Midbrain (tissue), 1 donor: ENCODE measurements around the gene RESF1.

Source experiments
- DNase-seq: peaks from one replicate; lab custom pipeline; 2025; lab: John Stamatoyannopoulos, UW

Gene RESF1

DNA sequence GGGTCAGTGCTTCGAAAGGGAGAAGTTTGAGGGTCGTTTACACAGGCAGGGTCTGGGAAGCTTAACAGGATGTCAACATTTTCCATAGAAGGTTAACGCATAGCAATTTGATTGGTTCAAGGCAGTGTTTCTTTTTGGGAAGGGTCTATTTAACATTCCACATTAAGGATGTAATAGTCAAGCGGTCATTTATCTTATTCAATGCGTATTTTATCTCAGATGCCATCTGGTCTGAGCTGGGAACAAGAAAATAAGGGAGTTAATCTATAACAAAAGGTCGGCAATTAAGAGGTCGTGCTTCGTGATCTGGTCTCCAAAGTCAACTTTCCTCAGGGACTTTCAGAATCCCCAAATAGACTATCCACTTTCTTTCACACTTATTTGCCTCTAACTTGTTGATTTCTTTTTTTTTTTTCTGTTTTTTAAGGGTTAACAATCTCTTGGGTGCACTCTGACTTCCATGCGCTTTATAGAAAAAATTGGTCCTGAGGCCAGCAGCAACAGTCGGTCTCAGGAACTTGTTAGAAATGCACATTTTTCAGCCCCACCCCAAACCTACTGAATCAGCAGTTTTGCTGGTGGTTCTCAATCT is 550 bp upstream of the RESF1 start:
- DNase-seq, result no peak

DNA sequence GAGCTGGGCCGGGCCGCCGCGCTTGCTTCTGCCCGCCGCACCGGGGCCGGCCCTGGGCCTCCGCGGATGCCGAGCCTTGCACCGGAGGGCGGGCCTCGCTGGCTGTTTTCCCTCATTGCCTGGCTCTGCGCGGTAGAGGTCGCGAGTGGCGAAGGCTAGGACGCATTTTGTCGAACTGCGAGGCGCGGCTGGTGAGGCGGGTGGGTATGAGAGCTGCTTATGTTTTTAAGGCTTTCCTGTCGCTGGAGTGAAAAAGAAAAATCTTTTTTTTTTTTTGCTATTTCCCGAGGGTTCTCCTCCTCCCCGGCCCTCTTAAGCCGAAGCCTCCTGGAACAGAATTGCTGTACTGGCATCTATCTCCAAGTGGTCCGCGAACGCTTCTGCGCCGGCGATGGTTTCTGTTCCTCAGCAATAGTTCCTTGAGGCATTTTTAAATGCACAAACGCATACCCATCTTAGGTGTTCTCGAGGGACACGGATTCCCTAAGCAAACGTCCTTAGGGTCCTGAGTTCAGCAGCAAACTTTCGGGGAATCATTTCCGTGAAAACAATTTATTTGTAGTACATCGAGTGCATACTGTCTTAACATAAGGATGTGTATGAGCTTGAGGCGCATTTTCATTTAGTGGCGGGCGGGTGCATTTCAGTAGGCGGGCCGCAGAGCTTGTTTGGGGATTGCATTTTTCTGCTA is 631 bp downstream of the RESF1 start:
- peak; percentile 79 for DNase-seq

DNA sequence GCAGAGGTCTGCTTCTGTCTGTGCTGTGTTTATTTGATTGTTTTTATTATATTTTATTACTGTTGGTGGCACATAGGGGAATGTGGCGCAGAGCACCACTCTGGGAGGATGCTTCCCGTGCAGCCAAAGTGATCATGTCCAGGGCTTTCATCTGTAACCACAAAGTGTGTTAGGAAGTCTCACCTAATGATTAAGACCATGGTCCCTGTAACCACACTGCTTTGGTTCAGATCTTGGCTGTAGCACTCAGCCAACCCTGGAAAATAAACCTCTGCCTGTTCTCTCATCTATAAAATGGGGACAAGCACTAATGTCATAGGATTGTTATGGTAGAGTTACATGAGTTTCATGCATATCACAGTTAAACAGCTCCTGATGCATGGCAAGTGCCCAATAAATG is 1.9 kb downstream of the RESF1 start:
- DNase-seq, result no peak

GRCh38 chr12:31962076-31962475 is 2.9 kb downstream of the RESF1 start:
- no peak for DNase-seq

GRCh38 chr12:31964280-31964679 is 5.1 kb downstream of the RESF1 start:
- DNase-seq, result no peak

DNA sequence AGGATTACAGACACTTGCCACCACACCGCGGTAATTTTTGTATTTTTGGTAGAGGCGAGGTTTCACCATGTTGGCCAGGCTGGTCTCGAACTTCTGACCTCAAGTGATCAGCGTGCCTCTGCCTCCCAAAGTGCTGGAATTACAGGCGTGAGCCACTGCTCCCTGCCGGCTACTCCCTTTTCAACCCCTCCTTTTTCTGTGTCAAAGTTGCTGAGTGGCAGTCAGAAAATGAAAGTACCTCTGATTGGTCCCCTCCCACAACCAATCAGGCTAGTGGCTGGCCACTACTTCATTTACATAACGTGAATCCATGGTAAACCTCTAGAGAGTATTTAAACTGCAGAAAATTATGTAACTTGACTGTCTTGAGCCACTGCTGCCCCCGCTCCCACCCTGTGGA is 5.9 kb downstream of the RESF1 start:
- DNase-seq, result no peak

DNA sequence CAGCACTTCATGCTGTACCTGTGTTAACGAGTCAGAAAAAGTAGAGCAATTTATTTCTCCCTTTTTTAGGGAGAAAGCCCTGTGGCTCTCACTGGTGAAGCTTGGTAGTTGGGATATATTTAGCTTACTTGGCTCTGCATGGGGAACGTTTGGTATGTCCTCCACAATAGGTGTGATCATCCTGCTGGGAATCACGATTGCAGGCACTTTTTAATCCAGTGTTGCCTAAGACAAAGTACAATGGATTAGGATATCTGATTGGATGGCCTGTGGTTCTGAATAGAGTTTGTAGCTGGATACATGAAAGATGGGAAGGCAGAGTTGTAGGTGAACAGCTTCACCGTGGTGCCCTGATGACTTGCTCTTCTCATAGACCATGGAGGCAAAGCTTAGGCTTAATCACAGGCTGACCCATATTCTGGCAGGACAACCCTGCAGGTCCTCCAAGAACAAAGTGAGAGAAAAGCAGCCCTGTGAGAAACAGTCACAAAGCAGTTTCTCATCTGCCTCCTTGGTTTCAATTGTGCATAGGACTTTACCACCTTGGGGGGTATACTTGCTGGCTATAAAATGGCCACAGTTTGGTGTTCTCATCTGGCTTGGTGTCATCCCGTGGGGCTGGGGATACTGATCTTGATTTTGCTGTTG is 7.5 kb downstream of the RESF1 start:
- DNase-seq, result no peak

- DNase-seq, result no peak
Measured at GRCh38 chr12:31967539-31967938, 8.3 kb downstream of the RESF1 start.

DNA sequence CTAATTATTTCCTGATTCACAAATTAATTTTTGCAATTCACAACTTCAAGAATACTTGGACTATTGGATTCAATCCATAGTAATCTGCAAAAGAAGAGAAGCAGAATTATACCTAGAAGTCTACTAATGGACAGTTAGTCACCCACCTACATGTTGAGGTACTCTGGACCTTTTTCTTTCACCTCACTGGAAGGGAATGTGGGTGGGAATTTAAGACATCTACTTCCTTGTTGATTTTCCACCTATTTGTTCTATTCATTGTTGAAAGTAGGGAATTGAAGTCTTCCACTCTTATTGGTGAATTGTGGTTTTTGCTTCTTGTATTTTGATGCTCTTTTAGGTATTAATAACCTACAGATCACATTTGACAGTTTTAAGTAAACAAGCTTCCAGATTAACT is 11.0 kb downstream of the RESF1 start:
- no peak for DNase-seq

- no peak for DNase-seq
Measured at GRCh38 chr12:31973818-31974217, 14.6 kb downstream of the RESF1 start.

DNA sequence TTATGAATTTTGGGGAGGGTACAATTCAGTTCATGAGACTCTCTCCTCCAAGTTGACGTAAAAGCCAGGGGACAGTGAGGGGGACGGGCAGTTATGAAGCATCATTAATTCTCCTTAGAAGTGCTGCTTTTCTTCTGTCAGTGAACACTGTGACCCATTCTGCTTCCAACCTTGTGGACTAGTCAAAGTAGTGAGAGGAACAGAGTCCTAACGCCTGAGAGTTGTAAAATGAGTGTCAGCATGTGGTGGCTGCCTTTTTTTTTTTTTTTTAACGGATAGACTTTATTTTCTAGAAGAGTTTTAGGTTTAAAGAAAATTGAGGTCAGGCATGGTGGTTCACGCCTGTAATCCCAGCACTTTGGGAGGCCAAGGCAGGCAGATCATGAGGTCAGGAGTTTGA is 15.5 kb downstream of the RESF1 start:
- DNase-seq, result no peak

DNA sequence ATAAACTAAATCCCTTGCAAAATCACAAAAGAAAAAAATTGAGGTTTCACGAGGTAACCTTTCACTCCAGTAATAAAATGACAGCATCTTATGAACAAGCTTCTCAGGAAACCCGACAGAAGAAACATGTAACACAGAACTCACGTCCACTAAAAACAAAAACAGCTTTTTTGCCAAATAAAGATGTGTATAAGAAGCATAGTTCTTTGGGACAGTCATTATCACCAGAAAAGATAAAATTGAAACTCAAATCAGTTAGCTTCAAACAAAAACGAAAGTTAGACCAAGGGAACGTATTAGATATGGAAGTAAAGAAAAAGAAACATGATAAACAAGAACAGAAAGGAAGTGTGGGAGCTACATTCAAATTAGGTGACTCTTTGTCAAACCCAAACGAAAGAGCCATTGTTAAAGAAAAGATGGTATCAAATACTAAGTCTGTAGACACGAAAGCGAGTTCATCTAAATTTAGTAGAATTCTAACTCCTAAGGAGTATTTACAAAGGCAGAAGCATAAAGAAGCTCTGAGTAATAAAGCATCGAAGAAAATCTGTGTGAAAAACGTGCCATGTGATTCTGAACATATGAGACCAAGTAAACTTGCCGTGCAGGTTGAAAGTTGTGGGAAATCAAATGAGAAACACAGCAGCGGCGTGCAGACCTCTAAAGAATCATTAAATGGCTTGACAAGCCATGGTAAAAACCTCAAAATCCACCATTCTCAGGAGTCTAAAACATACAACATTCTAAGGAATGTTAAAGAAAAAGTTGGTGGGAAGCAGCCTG is 25.8 kb downstream of the RESF1 start:
- no peak for DNase-seq

DNA sequence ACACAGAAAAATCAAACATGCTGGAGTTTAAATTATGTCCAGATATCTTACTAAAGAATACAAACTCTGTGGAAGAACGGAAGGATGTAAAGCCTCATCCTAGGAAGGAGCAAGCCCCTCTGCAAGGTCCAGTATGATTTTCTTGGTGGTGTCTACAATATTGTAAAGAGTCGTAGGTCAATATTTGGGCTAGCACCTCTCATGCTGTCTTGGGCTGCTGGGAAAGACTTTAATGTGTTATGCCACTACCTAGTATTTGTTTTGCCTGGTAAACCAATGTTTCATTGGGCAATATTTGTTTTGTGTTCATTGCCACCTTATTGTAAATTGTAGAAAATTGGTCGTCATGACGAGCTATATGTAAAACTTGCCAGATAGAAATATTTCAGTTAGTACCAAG is 26.6 kb downstream of the RESF1 start:
- DNase-seq, result no peak

- DNase-seq, result no peak
Measured at GRCh38 chr12:31989571-31990362, 30.6 kb downstream of the RESF1 start.

DNA sequence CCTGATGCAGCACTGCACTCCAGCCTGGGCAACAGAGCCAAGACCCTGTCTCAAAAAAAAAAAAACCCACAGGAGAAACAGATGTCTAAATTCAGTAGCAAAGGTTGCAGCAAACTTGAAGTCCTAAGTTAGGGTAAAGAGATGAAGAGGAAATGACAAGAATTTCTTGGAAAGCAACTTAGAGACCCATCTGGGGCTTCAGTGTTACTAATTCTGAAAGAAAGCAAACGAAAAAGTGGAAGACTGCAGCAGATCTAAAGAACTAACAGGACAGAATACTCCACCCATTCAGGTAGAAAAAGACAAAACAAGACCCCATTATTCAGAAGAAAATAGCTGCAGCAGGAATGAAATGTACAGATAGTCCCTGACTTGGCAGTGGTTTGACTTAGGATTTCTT is 31.9 kb downstream of the RESF1 start:
- DNase-seq, result no peak

DNA sequence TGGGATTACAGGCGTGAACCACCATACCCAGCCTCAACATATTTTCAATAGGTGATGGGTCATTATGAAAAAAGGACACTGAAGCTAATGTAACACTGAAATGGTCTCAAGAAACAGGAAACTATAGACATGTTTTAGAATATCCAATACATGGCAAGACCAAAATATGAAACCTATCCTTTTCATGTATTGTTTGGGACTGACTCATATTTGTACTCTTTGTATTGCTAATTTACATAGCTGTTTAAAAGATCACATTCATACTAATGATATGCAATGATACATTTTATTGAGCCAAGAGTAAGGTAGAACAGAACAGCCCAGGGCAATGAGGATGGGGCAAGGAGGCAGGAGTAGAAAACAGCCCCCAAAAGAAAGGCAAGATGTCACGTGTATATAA is 32.6 kb downstream of the RESF1 start:
- no peak for DNase-seq

DNA sequence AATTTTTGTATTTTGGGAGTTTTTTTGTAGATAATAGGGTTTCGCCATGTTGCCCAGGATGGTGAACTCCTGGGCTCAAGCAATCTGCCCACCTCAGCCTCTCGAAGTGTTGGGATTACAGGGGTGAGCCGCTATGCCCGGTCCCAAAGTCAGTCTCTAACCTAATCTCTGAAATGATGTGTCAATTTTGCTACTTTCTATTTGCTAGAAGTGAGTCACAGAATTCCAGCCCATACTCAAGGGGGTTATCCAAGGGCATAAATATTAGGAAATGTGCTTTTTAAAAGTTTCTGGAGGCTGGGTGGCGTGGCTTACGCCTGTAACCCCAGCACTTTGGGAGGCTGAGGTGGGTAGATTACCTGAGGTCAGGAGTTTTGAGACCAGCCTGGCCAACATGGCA is 40.5 kb downstream of the RESF1 start:
- no peak for DNase-seq

DNA sequence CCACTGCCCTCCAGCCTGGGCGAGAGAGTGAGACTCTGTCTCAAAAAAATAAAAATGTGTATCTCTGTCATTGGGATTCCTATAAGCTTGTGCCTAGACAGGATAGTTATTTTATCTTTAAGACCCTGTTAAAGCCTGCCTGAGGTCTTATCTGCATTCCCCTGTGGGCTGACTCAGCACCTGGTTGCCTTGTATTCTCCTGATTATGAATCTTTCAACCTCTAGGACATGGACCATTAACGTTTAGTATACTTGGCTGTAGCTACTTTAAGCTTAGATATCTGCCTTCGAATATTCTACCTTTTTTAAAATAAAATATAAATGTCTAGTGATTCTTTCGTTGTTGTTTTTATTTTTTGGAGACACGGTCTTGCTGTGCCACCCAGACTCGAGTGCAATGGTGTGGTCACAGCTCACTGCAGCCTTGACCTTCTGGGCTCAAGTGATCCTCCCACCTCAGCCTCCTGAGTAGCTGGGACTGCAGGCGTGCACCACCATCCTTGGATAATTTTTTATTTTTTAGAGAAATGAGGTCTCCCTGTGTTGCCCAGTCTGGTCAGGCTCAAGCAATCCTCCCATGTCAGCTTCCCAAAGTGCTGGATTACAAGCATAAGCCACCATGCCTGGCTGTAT is 41.3 kb downstream of the RESF1 start:
- DNase-seq, result no peak

GRCh38 chr12:32002848-32003493 is 43.8 kb downstream of the RESF1 start:
- DNase-seq, result no peak

- no peak for DNase-seq
Measured at GRCh38 chr12:32003654-32004053, 44.4 kb downstream of the RESF1 start.
